Cardiac muscle cell (in vitro differentiated cells and primary cell): Measurements from ENCODE around the gene CD207. TPM values are rescaled to one million over a fixed set of nuclear protein-coding genes. Genes with fewer than 3 reads are reported as not detected.

Experiments
- DNase-seq, 2 donors: peaks; one replicate each; pipeline versions ENCODE4 v3.0.0 to v3.0.0-alpha.2; 2010 to 2017; ENCODE audit warnings: low read depth in 1 of 2, low spot score in 1 of 2
- H3K27ac ChIP-seq: fragments of 200-600 bp; sonication (generic); 2 replicates; pipeline ENCODE4 v1.5.1; 2016
- H3K27me3 ChIP-seq: fragments of 200-600 bp; sonication (generic); 2 replicates; pipeline ENCODE4 v1.6.0; 2016; ENCODE audit warnings: control low read depth
- H3K36me3 ChIP-seq: fragments of 200-600 bp; sonication (generic); 2 replicates; pipeline ENCODE4 v1.5.1; 2016; ENCODE audit warnings: control low read depth
- H3K4me1 ChIP-seq: fragments of 200-600 bp; sonication (generic); 2 replicates; pipeline ENCODE4 v1.8.1; 2017; ENCODE audit warnings: low read depth, mild to moderate bottlenecking, mixed run types
- H3K4me3 ChIP-seq: fragments of 200-600 bp; sonication (generic); 2 replicates; pipeline ENCODE4 v1.5.1; 2016; ENCODE audit warnings: mild to moderate bottlenecking
- H3K9me3 ChIP-seq: fragments of 200-600 bp; sonication (generic); 2 replicates; pipeline ENCODE4 v1.5.1; 2017; ENCODE audit warnings: low read depth, mild to moderate bottlenecking, control low read depth
- CTCF ChIP-seq: IDR thresholded peaks from 2 replicates; pipeline ENCODE4 v1.5.1; 2012; ENCODE audit warnings: low read depth, mild to moderate bottlenecking, low read length
- polyA plus RNA-seq: library from polyadenylated mRNA; unstranded; fragments of >200 nt; fragmentation: Nextera tagmentation; extraction: Ambion mirVana; gene quantifications from 2 replicates; pipeline ENCODE4 v1.2.1, GENCODE V29; 2016
- total RNA-seq: library from RNA; depleted of rRNA; stranded (reverse); fragments of >200 nt; gene quantifications from 2 replicates; pipeline ENCODE4 v1.2.3, GENCODE V29; 2016

Gene CD207
- total and polyA plus RNA-seq, 2 experiments from 2014 or later: not detected

DNA sequence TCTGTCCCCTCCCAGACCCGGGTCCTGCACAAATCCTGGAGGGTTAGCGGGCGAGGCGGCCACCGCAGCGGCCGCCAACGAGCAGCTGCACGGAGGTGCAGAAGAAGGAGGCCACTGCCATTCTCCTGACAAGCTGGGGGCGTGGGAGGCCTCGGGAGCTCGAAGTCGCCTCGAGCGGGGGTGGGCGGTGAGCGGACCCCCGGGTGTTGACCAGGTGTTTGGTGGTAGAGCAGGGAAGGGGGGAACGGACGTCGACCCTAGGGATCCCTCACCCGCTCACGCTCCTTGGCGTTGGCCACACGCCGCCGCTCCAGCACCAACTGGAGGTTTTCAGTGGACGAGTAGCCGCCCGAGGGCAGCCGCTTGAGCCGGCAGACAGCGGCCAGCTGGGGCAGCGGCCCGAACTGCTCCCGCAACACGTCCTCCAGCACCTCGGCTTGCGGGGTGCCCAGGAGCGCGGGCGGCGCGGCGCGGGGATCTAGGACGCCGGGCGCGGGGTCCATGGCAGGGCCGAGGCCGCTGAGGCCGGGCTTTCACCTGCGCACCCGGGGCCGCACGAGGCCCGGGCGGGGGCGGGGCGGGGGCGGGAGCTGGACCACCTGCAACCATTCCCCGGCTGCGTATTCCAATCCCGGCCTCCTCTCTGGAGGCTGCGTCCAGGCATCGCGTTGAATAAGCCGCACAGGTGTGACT lies 45.3 kb downstream of the CD207 start, which contains the start of gene FIGLA:
TSS of gene FIGLA (minus strand) at position 508 of the 693 bp plus-strand sequence. CDS start at position 503, 5 bp downstream.
- Histone ChIP-seq H3K27me3 (peaks cover 94% of the 10 kb centered on the region), H3K4me1 (peaks cover 4% of the 10 kb centered on the region)

DNA sequence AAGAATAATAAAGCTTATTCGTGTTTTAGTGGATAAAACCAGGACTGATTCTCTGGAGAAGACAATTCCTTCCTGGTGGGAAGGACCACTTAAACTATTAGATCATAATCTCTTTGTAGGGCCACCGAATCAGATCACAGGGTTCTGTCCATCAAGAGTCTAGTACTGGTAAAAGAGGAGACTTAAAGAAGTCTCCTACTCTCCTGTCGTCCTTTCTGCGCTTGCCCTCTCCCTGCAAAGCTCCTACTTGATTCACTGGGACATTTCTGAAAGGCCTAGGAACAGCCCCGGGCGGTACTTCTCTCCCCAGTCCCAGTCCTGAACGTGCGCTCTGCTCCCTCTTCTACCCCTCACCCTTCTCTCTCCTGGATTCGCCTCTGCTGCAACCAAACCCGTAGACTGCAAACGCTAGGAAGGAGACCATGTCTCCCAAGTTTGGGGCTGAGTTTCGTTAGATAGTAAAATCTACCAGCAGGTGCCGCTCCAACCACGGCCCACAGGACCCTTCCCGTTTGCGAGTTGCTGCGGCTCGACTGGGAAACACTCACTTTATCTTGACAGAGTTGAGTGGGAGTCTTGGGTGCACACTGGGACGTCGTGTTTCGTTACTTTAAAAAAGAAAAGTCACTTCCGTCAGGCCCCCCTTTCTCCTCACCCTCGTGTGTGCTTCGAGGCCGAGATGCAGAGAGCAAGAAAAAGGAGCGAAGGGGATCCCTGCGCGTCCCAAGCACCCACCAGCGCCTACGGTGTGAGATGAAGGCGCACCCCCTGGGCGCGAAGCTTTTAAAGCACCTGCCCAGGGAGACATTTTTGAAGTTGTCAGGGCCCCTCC lies 46.1 kb downstream of the CD207 start:
- peak overlapping the region; percentile 20 for H3K4me3 ChIP-seq
- H3K27me3 ChIP-seq: peaks cover 90% of the 10 kb centered on the region
- peak; percentile 68 to 84 for DNase-seq

More for the DNA sequence above, 45.3 kb downstream of the CD207 start, which contains the start of gene FIGLA:
- Histone ChIP-seq H3K9me3 (no peaks in the 10 kb centered on the region), H3K4me3 (peak within 1 kb of the TSS; percentile 20), H3K36me3 (no peaks in the 10 kb centered on the region), H3K27ac (no peak within 1 kb of the TSS)
- peak in 1 of 2 donors; percentile 33 for DNase-seq
- no peak for TF ChIP-seq CTCF

DNA sequence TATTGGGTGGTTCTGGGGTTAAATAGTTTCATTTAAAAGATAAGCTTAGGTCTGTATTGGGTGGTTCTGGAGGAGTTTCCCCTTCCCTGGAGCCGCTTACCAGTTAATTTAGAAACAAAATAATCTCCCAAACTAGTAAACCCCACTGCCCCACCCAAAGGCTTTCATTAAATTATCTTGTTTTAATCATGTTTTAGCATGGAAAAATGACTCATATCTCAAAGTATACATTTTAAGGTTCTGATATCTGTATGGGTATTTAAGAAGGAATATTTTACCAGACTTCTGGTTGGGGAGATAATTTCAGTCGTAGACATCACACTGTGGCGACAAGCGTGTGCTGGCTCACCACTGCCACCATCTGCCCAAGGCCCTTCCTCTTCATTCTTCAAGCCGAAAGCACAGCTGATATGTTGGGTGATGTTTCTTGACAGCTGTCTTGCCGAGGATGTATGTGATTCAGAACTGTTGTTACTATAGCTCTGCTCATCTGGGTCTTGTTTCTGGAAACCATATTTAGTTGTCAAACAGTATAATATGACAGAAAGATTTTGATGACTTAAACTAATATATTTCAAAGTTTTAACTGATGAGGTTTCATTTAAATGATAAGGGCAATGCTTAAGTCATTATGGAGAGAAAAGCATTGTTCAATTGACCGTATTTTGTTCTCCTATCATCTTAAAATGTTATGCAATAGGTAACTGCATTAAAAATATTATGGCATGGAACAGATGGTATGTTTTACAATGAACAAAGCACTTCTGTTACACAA lies 50.3 kb downstream of the CD207 start:
- peak; percentile 48 to 52 for DNase-seq
- peak; percentile 63 for TF ChIP-seq CTCF
- Histone ChIP-seq H3K27ac (no peak overlapping the region), H3K36me3 (no peaks in the 10 kb centered on the region), H3K9me3 (no peaks in the 10 kb centered on the region), H3K27me3 (peaks cover 48% of the 10 kb centered on the region), H3K4me1 (peaks cover 4% of the 10 kb centered on the region), H3K4me3 (no peak overlapping the region)

More for the DNA sequence above, 46.1 kb downstream of the CD207 start:
- peak; percentile 73 for TF ChIP-seq CTCF
- Histone ChIP-seq H3K27ac (no peak overlapping the region), H3K4me1 (peaks cover 4% of the 10 kb centered on the region), H3K9me3 (no peaks in the 10 kb centered on the region), H3K36me3 (no peaks in the 10 kb centered on the region)

DNA sequence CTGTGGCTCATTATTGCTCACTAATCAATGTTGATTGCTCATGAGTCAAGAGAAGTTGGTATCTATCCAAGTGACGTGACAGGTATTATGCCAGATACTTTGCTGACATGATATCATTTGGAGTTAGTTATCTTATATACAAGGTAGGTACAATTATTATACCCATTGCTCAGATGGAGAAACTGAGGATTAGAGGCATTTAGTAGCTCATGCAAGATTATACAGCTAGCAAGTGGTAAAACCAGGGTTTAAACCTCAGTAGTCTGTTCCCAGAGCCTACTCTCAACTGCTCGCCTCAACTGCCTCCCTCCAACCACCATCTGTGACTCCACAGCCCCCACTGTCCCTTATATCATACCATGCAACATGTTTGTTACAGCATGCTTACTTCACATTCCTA lies 51.3 kb downstream of the CD207 start:
- H3K4me1 ChIP-seq: no peaks in the 10 kb centered on the region
- H3K27ac ChIP-seq: no peak overlapping the region
- no peak for DNase-seq
- H3K9me3 ChIP-seq: no peaks in the 10 kb centered on the region
- H3K27me3 ChIP-seq: peaks cover 38% of the 10 kb centered on the region
- no peak for TF ChIP-seq CTCF
- H3K4me3 ChIP-seq: no peak overlapping the region
- H3K36me3 ChIP-seq: no peaks in the 10 kb centered on the region

Other genes with a start within 250 kb of the CD207 start
- gene ADD2, start 67.6 kb downstream of the CD207 start, total RNA-seq: 16.0 and 40.0 TPM in 2 replicates
- 4.7 and 18.5 TPM in 2 replicates for gene ADD2, start 67.6 kb downstream of the CD207 start, polyA plus RNA-seq
- not detected in 2 replicates for gene FIGLA, start 45.2 kb downstream of the CD207 start, total RNA-seq
- gene FIGLA, start 45.2 kb downstream of the CD207 start, polyA plus RNA-seq: not detected in 2 replicates
- not detected in 2 replicates for gene CLEC4F, start 15.2 kb downstream of the CD207 start, total RNA-seq
- not detected in 2 replicates for gene CLEC4F, start 15.2 kb downstream of the CD207 start, polyA plus RNA-seq
- 0.21 TPM in 1 of 2 replicates, not detected in the other for gene VAX2, start 64.8 kb upstream of the CD207 start, total RNA-seq
- 0.30 TPM in 1 of 2 replicates, not detected in the other for gene VAX2, start 64.8 kb upstream of the CD207 start, polyA plus RNA-seq
- gene ATP6V1B1, start 100.1 kb upstream of the CD207 start, total RNA-seq: 0.81 and 3.0 TPM in 2 replicates
- 1.00 TPM in 1 of 2 replicates, not detected in the other for gene ATP6V1B1, start 100.1 kb upstream of the CD207 start, polyA plus RNA-seq
- gene ANKRD53, start 142.8 kb upstream of the CD207 start, total RNA-seq: 0.92 and 1.3 TPM in 2 replicates
- gene ANKRD53, start 142.8 kb upstream of the CD207 start, polyA plus RNA-seq: 0.99 and 1.4 TPM in 2 replicates
- gene TEX261, start 159.1 kb upstream of the CD207 start, total RNA-seq: 13.9 and 19.8 TPM in 2 replicates
- 22.3 and 31.5 TPM in 2 replicates for gene TEX261, start 159.1 kb upstream of the CD207 start, polyA plus RNA-seq
- 49.3 and 57.4 TPM in 2 replicates for gene NAGK, start 232.8 kb upstream of the CD207 start, total RNA-seq
- 75.9 and 129 TPM in 2 replicates for gene NAGK, start 232.8 kb upstream of the CD207 start, polyA plus RNA-seq